Upper lobe of right lung (tissue), 1 donor: ENCODE data around the gene ZNF337. TPM values are rescaled to one million over a fixed set of nuclear protein-coding genes. Genes with fewer than 3 reads are reported as not detected.

ENCODE experiments used
- ATAC-seq: fragments of 200-7000 bp; cut with Tn5 transposase; one replicate; pipeline ENCODE4 v1.9.1; 2020; ENCODE audit warnings: mild to moderate bottlenecking, moderate library complexity
- DNase-seq: peaks from one replicate; pipeline ENCODE4 v3.0.0-alpha.2; 2020
- H3K27ac ChIP-seq: fragments of 200-600 bp; one replicate; pipeline ENCODE4 v1.8.0; 2022
- H3K27me3 ChIP-seq: fragments of 200-600 bp; one replicate; pipeline ENCODE4 v1.8.0; 2022; ENCODE audit warnings: mild to moderate bottlenecking
- H3K36me3 ChIP-seq: fragments of 200-600 bp; one replicate; pipeline ENCODE4 v1.8.0; 2022
- H3K4me1 ChIP-seq: fragments of 200-600 bp; one replicate; pipeline ENCODE4 v1.8.0; 2022
- H3K4me3 ChIP-seq: fragments of 200-600 bp; one replicate; pipeline ENCODE4 v1.8.0; 2022; ENCODE audit warnings: mild to moderate bottlenecking
- H3K9me3 ChIP-seq: fragments of 200-600 bp; one replicate; pipeline ENCODE4 v1.8.0; 2022
- CTCF ChIP-seq: fragments of 200-600 bp; IDR thresholded peaks from one replicate; pipeline ENCODE4 v1.8.0; 2022; ENCODE audit warnings: antibody characterized with exemption
- intact Hi-C: fragments of 100-400 bp; cut with DNase I; formaldehyde crosslinking; loops from one replicate; pipeline ENCODE4 v1.11.0; 2022
- long read RNA-seq: library from polyadenylated mRNA; unstranded; transcript quantifications from one replicate; pipeline ENCODE4 v2.0.0, GENCODE V29; 2021
- total RNA-seq: library from RNA; stranded (reverse); fragmentation: NEBNext Ultra II Directional; extraction: Animal tissue kit (Norgen Biotek cat#: 25700); gene quantifications from one replicate; pipeline ENCODE4 v1.2.1, GENCODE V29; 2021
- donor health status: DM: no; HTN: yes; CAD: no; lungs with severe emphysema.

ZNF337 gene
- total RNA-seq = 14.6 TPM
- long read RNA-seq, transcript ZNF337-201 (5 exons, 3,205 nt) = major isoform, 14 of 24 reads
- long read RNA-seq, partial matches to known transcripts = 0 of 24 reads
- long read RNA-seq, other reads (novel, unspliced or antisense) = 7 of 24 reads

- ATAC-seq (peak; percentile 100), DNase-seq (peak; percentile 97)
- no peaks in the 10 kb centered on the region for H3K27me3 ChIP-seq
- TF ChIP-seq CTCF = peak; percentile 14
- H3K36me3 ChIP-seq = peaks cover 2% of the 10 kb centered on the region
- H3K4me3 ChIP-seq = peak within 1 kb of the TSS; percentile 86
- H3K4me1 ChIP-seq = peaks cover 6% of the 10 kb centered on the region
- H3K9me3 ChIP-seq = no peaks in the 10 kb centered on the region
- intact Hi-C loops = no loop called here
- peak within 1 kb of the TSS; percentile 92 for H3K27ac ChIP-seq
These were observed at the start of gene ZNF337 for GRCh38 chr20:25696371-25697131. TSS of gene ZNF337 (minus strand) at chr20:25696853. CDS start at chr20:25686417, 10,436 bp downstream.

DNA sequence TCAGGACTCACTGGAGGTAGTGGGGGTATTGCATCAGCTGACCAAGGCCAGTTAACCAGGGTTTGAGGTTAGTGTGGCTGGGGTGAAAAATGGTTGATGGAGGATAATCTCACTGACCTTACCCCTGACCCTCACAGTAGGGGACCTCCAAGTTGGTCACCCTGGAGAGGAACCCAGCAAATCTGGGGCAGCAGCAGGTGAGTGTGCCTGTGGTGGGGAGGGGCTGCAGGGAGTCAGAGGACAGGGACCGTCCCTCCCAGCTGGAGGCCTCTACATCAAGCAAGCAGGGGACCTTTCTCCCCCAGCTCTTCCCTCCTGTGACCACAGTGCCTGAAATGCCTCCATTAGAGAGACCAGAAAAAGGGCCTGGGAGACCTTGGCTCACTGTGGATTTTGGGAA lies 49.1 kb upstream of the ZNF337 start:
- Histone ChIP-seq H3K4me3 (no peak overlapping the region), H3K27me3 (no peaks in the 10 kb centered on the region), H3K4me1 (peaks cover 4% of the 10 kb centered on the region), H3K36me3 (no peaks in the 10 kb centered on the region), H3K9me3 (no peaks in the 10 kb centered on the region), H3K27ac (no peak overlapping the region)
- no peak for TF ChIP-seq CTCF
- intact Hi-C loops = no loop called here
- no peak for ATAC-seq
- DNase-seq = no peak

DNA sequence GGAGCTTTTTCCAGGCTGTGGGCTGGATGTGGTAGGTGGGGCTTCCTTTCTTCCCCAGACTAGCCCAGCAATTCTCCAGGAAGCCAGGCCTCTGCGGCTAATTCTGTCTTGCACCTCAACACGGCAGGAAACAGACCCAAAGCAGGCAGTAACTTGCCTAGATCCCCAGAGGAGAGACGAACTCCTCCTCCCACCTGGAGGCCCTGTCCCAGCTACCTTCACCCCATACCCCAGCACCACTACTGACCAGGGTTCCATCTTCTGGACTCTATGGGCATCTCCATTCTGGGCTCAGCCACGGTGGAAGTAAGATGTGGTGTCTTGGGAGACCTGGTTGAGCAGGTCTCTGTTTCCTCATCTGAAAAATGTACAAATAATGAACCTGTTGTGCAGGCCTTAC lies 48.4 kb upstream of the ZNF337 start:
- no peak for ATAC-seq
- DNase-seq = no peak
- intact Hi-C loops = no loop called here
- no peak overlapping the region for H3K27ac ChIP-seq
- no peaks in the 10 kb centered on the region for H3K4me1 ChIP-seq
- H3K4me3 ChIP-seq = no peak overlapping the region
- H3K36me3 ChIP-seq = no peaks in the 10 kb centered on the region
- no peaks in the 10 kb centered on the region for H3K27me3 ChIP-seq
- no peak for TF ChIP-seq CTCF
- H3K9me3 ChIP-seq = no peaks in the 10 kb centered on the region

- Histone ChIP-seq H3K27ac (no peak overlapping the region), H3K4me3 (no peak overlapping the region)
- intact Hi-C loops = no loop called here
These were observed 47.6 kb upstream of the ZNF337 start for GRCh38 chr20:25744261-25744660.

GRCh38 chr20:25741088-25741487 lies 44.4 kb upstream of the ZNF337 start:
- Histone ChIP-seq H3K27ac (no peak overlapping the region), H3K27me3 (no peaks in the 10 kb centered on the region), H3K4me1 (no peaks in the 10 kb centered on the region), H3K4me3 (no peak overlapping the region), H3K9me3 (no peaks in the 10 kb centered on the region), H3K36me3 (no peaks in the 10 kb centered on the region)
- TF ChIP-seq CTCF = no peak
- DNase-seq (no peak), ATAC-seq (no peak)
- intact Hi-C loops = no loop called here

More at GRCh38 chr20:25744261-25744660, 47.6 kb upstream of the ZNF337 start:
- ATAC-seq (no peak), DNase-seq (no peak)
- no peaks in the 10 kb centered on the region for H3K9me3 ChIP-seq
- H3K4me1 ChIP-seq = no peaks in the 10 kb centered on the region
- H3K36me3 ChIP-seq = no peaks in the 10 kb centered on the region
- TF ChIP-seq CTCF = no peak
- no peaks in the 10 kb centered on the region for H3K27me3 ChIP-seq
